Measurements from ENCODE around the gene ZNF367. TPM values are rescaled to one million over a fixed set of nuclear protein-coding genes. Genes with fewer than 3 reads are reported as not detected.
A peak's percentile ranks its signal among the peaks of the same experiment; 100 is the strongest.

ZNF367 gene
- total and polyA plus RNA-seq, 4 donors, result 0.36 to 18.1 (median 2.0) TPM

- H3K36me3 ChIP-seq (ENCODE audit: control insufficient read depth in 4 of 4, insufficient read depth in 3 of 4, low read depth in 1 of 4, low read length in 3 of 4), result no peaks in the 10 kb centered on the region
- H3K27ac ChIP-seq (ENCODE audit: low read depth in 1 of 2, low read length in 2 of 2), result peak within 1 kb of the TSS; percentile 52 to 66
- no peaks in the 10 kb centered on the region for H3K27me3 ChIP-seq (ENCODE audit: control insufficient read depth in 4 of 4, insufficient read depth in 4 of 4, low read length in 3 of 4)
Observed at GRCh38 chr9:96449845-96450612, 31.9 kb upstream of the ZNF367 start, which contains the start of gene HABP4. Gene HABP4 (plus strand): TSS chr9:96450169. CDS start chr9:96450280, 111 bp downstream.

DNA sequence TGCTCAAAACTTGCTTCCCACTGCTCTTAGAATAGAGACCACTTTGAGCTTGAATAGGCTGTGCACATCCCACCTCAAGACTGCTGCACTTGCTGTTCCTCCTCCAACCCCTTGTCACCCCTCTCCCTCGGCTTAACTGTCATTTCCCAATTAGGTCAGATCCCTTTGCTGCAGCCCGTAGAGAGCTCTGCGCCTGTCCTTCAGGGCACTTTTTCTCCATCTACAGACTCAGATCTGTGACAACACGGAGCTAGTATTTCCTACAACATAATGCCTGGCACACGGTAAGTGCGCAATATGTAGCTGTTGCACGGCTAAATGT lies 31.3 kb upstream of the ZNF367 start:
- H3K4me3 ChIP-seq (ENCODE audit: low read depth in 1 of 3, low read length in 3 of 3), result peak overlapping the region; percentile 35 to 90 (median 70)
- no peak overlapping the region for H3K9ac ChIP-seq (ENCODE audit: low read depth in 1 of 2, low read length in 2 of 2)
- H3K27ac ChIP-seq (ENCODE audit: low read depth in 1 of 2, low read length in 2 of 2), result peak overlapping the region in 1 of 2 donors; percentile 61
- WGBS, result 1% methylated on average over 7 of the region's 7 CpGs
- peaks cover 0 to 18% (median 9%) of the 10 kb centered on the region in 4 donors for H3K4me1 ChIP-seq (ENCODE audit: control insufficient read depth in 4 of 4, insufficient read depth in 4 of 4, low read length in 3 of 4)
- no peaks in the 10 kb centered on the region for H3K9me3 ChIP-seq (ENCODE audit: control insufficient read depth in 4 of 4, low read length in 3 of 4)
- no peaks in the 10 kb centered on the region for H3K36me3 ChIP-seq (ENCODE audit: control insufficient read depth in 4 of 4, insufficient read depth in 3 of 4, low read depth in 1 of 4, low read length in 3 of 4)
- H3K27me3 ChIP-seq (ENCODE audit: control insufficient read depth in 4 of 4, insufficient read depth in 4 of 4, low read length in 3 of 4), result no peaks in the 10 kb centered on the region
- no peak for DNase-seq (ENCODE audit: low spot score)
- TF ChIP-seq GABPA (IDR thresholded peaks at IDR 0.05 in 1 of 2, conservative IDR thresholded peaks at IDR 0.05 in 1 of 2) (no peak), JUND (IDR thresholded peaks at IDR 0.05) (no peak), HNF4G (IDR thresholded peaks at IDR 0.05) (no peak), SP1 (IDR thresholded peaks at IDR 0.05) (no peak), HNF4A (conservative IDR thresholded peaks at IDR 0.05) (no peak), NR2F2 (IDR thresholded peaks at IDR 0.05) (no peak), FOXA2 (IDR thresholded peaks at IDR 0.05) (no peak), MAX (IDR thresholded peaks at IDR 0.05) (no peak), YY1 (IDR thresholded peaks at IDR 0.05) (no peak)
- TF ChIP-seq, protein P1, sequence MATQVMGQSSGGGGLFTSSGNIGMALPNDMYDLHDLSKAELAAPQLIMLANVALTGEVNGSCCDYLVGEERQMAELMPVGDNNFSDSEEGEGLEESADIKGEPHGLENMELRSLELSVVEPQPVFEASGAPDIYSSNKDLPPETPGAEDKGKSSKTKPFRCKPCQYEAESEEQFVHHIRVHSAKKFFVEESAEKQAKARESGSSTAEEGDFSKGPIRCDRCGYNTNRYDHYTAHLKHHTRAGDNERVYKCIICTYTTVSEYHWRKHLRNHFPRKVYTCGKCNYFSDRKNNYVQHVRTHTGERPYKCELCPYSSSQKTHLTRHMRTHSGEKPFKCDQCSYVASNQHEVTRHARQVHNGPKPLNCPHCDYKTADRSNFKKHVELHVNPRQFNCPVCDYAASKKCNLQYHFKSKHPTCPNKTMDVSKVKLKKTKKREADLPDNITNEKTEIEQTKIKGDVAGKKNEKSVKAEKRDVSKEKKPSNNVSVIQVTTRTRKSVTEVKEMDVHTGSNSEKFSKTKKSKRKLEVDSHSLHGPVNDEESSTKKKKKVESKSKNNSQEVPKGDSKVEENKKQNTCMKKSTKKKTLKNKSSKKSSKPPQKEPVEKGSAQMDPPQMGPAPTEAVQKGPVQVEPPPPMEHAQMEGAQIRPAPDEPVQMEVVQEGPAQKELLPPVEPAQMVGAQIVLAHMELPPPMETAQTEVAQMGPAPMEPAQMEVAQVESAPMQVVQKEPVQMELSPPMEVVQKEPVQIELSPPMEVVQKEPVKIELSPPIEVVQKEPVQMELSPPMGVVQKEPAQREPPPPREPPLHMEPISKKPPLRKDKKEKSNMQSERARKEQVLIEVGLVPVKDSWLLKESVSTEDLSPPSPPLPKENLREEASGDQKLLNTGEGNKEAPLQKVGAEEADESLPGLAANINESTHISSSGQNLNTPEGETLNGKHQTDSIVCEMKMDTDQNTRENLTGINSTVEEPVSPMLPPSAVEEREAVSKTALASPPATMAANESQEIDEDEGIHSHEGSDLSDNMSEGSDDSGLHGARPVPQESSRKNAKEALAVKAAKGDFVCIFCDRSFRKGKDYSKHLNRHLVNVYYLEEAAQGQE (IDR thresholded peaks at IDR 0.05), result no peak
- TF ChIP-seq, protein P2, sequence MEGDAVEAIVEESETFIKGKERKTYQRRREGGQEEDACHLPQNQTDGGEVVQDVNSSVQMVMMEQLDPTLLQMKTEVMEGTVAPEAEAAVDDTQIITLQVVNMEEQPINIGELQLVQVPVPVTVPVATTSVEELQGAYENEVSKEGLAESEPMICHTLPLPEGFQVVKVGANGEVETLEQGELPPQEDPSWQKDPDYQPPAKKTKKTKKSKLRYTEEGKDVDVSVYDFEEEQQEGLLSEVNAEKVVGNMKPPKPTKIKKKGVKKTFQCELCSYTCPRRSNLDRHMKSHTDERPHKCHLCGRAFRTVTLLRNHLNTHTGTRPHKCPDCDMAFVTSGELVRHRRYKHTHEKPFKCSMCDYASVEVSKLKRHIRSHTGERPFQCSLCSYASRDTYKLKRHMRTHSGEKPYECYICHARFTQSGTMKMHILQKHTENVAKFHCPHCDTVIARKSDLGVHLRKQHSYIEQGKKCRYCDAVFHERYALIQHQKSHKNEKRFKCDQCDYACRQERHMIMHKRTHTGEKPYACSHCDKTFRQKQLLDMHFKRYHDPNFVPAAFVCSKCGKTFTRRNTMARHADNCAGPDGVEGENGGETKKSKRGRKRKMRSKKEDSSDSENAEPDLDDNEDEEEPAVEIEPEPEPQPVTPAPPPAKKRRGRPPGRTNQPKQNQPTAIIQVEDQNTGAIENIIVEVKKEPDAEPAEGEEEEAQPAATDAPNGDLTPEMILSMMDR (IDR thresholded peaks at IDR 0.05; ENCODE audit: low read depth, low read length, missing input control), result no peak

More at GRCh38 chr9:96449845-96450612, 31.9 kb upstream of the ZNF367 start, which contains the start of gene HABP4:
- H3K4me1 ChIP-seq (ENCODE audit: control insufficient read depth in 4 of 4, insufficient read depth in 4 of 4, low read length in 3 of 4), result peaks cover 0 to 18% (median 9%) of the 10 kb centered on the region in 4 donors
- under 1% methylated on average over 108 of the region's 108 CpGs for WGBS
- peak within 1 kb of the TSS; percentile 72 to 90 (median 82) for H3K4me3 ChIP-seq (ENCODE audit: low read depth in 1 of 3, low read length in 3 of 3)
- DNase-seq (ENCODE audit: low spot score), result peak; percentile 96
- no peaks in the 10 kb centered on the region for H3K9me3 ChIP-seq (ENCODE audit: control insufficient read depth in 4 of 4, low read length in 3 of 4)
- peak within 1 kb of the TSS; percentile 1 to 74 for H3K9ac ChIP-seq (ENCODE audit: low read depth in 1 of 2, low read length in 2 of 2)
- TF ChIP-seq SP1 (IDR thresholded peaks at IDR 0.05), result no peak
- no peak for TF ChIP-seq GABPA (IDR thresholded peaks at IDR 0.05 in 1 of 2, conservative IDR thresholded peaks at IDR 0.05 in 1 of 2)
- TF ChIP-seq, protein P2 (IDR thresholded peaks at IDR 0.05; ENCODE audit: low read depth, low read length, missing input control), result no peak
- TF ChIP-seq EGR1 (IDR thresholded peaks at IDR 0.05; ENCODE audit: low read depth in 2 of 2), result peak in 1 of 2 donors; percentile 72
- no peak for TF ChIP-seq TAF1 (conservative IDR thresholded peaks at IDR 0.05)
- TF ChIP-seq HNF4A (conservative IDR thresholded peaks at IDR 0.05), result no peak
- peak in 1 of 2 donors; percentile 15 for TF ChIP-seq RAD21 (IDR thresholded peaks at IDR 0.05)
- TF ChIP-seq HNF4G (IDR thresholded peaks at IDR 0.05), result no peak
- TF ChIP-seq JUND (IDR thresholded peaks at IDR 0.05), result no peak
- no peak for TF ChIP-seq FOXA2 (IDR thresholded peaks at IDR 0.05)
- no peak for TF ChIP-seq YY1 (IDR thresholded peaks at IDR 0.05)
- no peak for TF ChIP-seq MAX (IDR thresholded peaks at IDR 0.05)
- TF ChIP-seq, protein P1 (IDR thresholded peaks at IDR 0.05), result no peak
